ENCODE data around the gene XPO5. TPM values are rescaled to one million over a fixed set of nuclear protein-coding genes. Genes with fewer than 3 reads are reported as not detected.

Gene XPO5
- total and polyA plus RNA-seq, 9 of the 15 experiments (the other 6 are each of a cell fraction or from before 2014, with no cell fraction given): 36.0 to 170 (median 99.1) TPM

- H3K9me1 ChIP-seq (ENCODE audit: control insufficient read depth, insufficient read depth, low read length): peaks cover 4% of the 10 kb centered on the region
- no peak overlapping the region for H3K4me2 ChIP-seq (ENCODE audit: insufficient read depth, low read length)
- H3K36me3 ChIP-seq (ENCODE audit: control insufficient read depth, insufficient read depth, low read length): peaks cover 51% of the 10 kb centered on the region; the same call in 2 of the 3 replicates
- DNase-seq (ENCODE audit: extremely low read depth in 1 of 4, low spot score in 3 of 4): no peak
- in situ Hi-C loops (cut with MboI): no loop called here
- FAIRE-seq: peak; percentile 26
- intact Hi-C loops (cut with micrococcal nuclease): loop anchor here (1.0 to 2.0 kb wide), 3 partner anchors 51 to 605 kb away; partner anchors contain the start of gene DLK2
- BruUV-seq (replicated peaks): no TSS peak
- H3K27ac ChIP-seq (ENCODE audit: extremely low read depth, low read depth, low read length): no peak overlapping the region
- no peaks in the 10 kb centered on the region for H3K9me3 ChIP-seq (replicated peaks; ENCODE audit: control insufficient read depth, insufficient read depth, low read depth, low read length)
- WGBS (ENCODE audit: insufficient coverage, low coverage, missing lambda C conversion rate): 65% methylated on average over 3 of the region's 3 CpGs
- H3K4me3 ChIP-seq: no peak overlapping the region
- no peaks in the 10 kb centered on the region for H3K79me2 ChIP-seq (ENCODE audit: control insufficient read depth, insufficient read depth, low read length)
- no peak overlapping the region for H3K9ac ChIP-seq (ENCODE audit: insufficient read depth in 1 of 2, low read depth in 2 of 2, low read length in 2 of 2)
- peaks cover 12% of the 10 kb centered on the region; the same call in 1 of the 2 replicates for H4K20me1 ChIP-seq (replicated peaks; ENCODE audit: control insufficient read depth, insufficient read depth, low read length)
- ChIA-PET CTCF (ENCODE audit: low intra/inter-chr PET ratio) (interaction anchor here (1.0 to 1.7 kb wide), 4 partner anchors 51 to 255 kb away, joined by 3 to 6 read pairs (median 4); partner anchors contain the start of gene DLK2), POLR2A (interaction anchor here (0.7 to 6.2 kb wide), 9 partner anchors 9 to 243 kb away, joined by 3 to 54 read pairs (median 4); partner anchors contain the start of genes POLR1C and YIPF3)
- no peak overlapping the region for H2AFZ ChIP-seq (ENCODE audit: low read depth, low read length)
- H3K4me1 ChIP-seq (replicated peaks in 1 of 2; ENCODE audit: control insufficient read depth in 2 of 2, insufficient read depth in 2 of 2, low read length in 2 of 2): peaks cover 10 to 45% of the 10 kb centered on the region in 2 experiments; a peak in 4 of 5 replicates
- ATAC-seq: no peak
- peaks cover 0 to 6% of the 10 kb centered on the region in 2 experiments; a peak in 2 of 5 replicates for H3K27me3 ChIP-seq (ENCODE audit: control insufficient read depth in 2 of 2, insufficient read depth in 2 of 2, low read length in 2 of 2)
- no peak for TF ChIP-seq ZNF354B (CRISPR knock-in tag; IDR thresholded peaks at IDR 0.05)
- no peak for TF ChIP-seq ZNF24 (IDR thresholded peaks at IDR 0.05)
- TF ChIP-seq FOSL1 (tag; conservative IDR thresholded peaks at IDR 0.05): no peak
- no peak for TF ChIP-seq PHF8 (IDR thresholded peaks at IDR 0.05; ENCODE audit: borderline replicate concordance, low read length)
- TF ChIP-seq PKNOX1 (IDR thresholded peaks at IDR 0.05): no peak
- TF ChIP-seq NFE2L1 (tag; IDR thresholded peaks at IDR 0.05; ENCODE audit: borderline replicate concordance, low read depth): no peak
- no peak for TF ChIP-seq CHD2 (IDR thresholded peaks at IDR 0.05; ENCODE audit: low read depth, low read length)
- no peak for TF ChIP-seq DMBX1 (CRISPR knock-in tag; IDR thresholded peaks at IDR 0.05; ENCODE audit: borderline replicate concordance)
- no peak for TF ChIP-seq ELK3 (CRISPR knock-in tag; IDR thresholded peaks at IDR 0.05)
- no peak for TF ChIP-seq CHD1 (IDR thresholded peaks at IDR 0.05; ENCODE audit: low read length)
- TF ChIP-seq TAL1 (IDR thresholded peaks at IDR 0.05): no peak
- TF ChIP-seq CC2D1A (IDR thresholded peaks at IDR 0.05): no peak
- no peak for TF ChIP-seq RERE (CRISPR knock-in tag; IDR thresholded peaks at IDR 0.05; ENCODE audit: borderline replicate concordance)
- no peak for TF ChIP-seq SIX5 (IDR thresholded peaks at IDR 0.05; ENCODE audit: borderline replicate concordance in 1 of 2, insufficient read depth in 1 of 2, low read depth in 1 of 2, low read length in 2 of 2)
- no peak for TF ChIP-seq STAG1 (CRISPR knock-in tag; IDR thresholded peaks at IDR 0.05; ENCODE audit: borderline replicate concordance)
- no peak for TF ChIP-seq GTF2F1 (IDR thresholded peaks at IDR 0.05; ENCODE audit: low read depth, low read length)
- TF ChIP-seq KLF10 (CRISPR knock-in tag; IDR thresholded peaks at IDR 0.05): no peak
Measured at GRCh38 chr6:43506171-43506570, 69.7 kb downstream of the XPO5 start.
